H9 (cell line): ENCODE measurements around the gene P4HA3. TPM values are rescaled to one million over a fixed set of nuclear protein-coding genes. Genes with fewer than 3 reads are reported as not detected.

Source experiments
- DNase-seq: peaks from one replicate; pipeline ENCODE4 v3.0.0-alpha.2; 2017
- H2AFZ ChIP-seq: one replicate; pipeline ENCODE4 v1.6.1; 2013; ENCODE audit warnings: mild to moderate bottlenecking, low read length, control low read depth, moderate library complexity
- H2AK5ac ChIP-seq: 2 replicates; pipeline ENCODE4 v1.6.1; 2013; ENCODE audit warnings: low read length, control low read depth, mixed read lengths; ENCODE audit not compliant: insufficient read length
- H2BK120ac ChIP-seq: one replicate; pipeline ENCODE4 v1.6.1; 2013; ENCODE audit warnings: low read depth, mild to moderate bottlenecking, low read length, control low read depth, inconsistent platforms; ENCODE audit not compliant: poor library complexity, severe bottlenecking
- H2BK12ac ChIP-seq: 2 replicates; pipeline ENCODE4 v1.6.1; 2013; ENCODE audit warnings: low read length, control low read depth, mixed read lengths, low read depth; ENCODE audit not compliant: insufficient read length
- H2BK15ac ChIP-seq: 2 replicates; pipeline ENCODE4 v1.6.1; 2013; ENCODE audit warnings: low read depth, low read length, control low read depth
- H2BK20ac ChIP-seq: one replicate; pipeline ENCODE4 v1.6.1; 2013; ENCODE audit warnings: low read depth, mild to moderate bottlenecking, low read length, control low read depth, inconsistent platforms; ENCODE audit not compliant: poor library complexity, severe bottlenecking
- H2BK5ac ChIP-seq: 2 replicates; pipeline ENCODE4 v1.6.1; 2013; ENCODE audit warnings: low read length, control low read depth, mixed read lengths; ENCODE audit not compliant: insufficient read length
- H3K14ac ChIP-seq: 2 replicates; pipeline ENCODE4 v1.6.1; 2013; ENCODE audit warnings: low read length, control low read depth; ENCODE audit not compliant: insufficient read depth
- H3K18ac ChIP-seq: 2 replicates; pipeline ENCODE4 v1.6.1; 2013; ENCODE audit warnings: low read depth, mild to moderate bottlenecking, mixed read lengths, low read length, control low read depth; ENCODE audit not compliant: insufficient read length
- H3K23ac ChIP-seq: 2 replicates; pipeline ENCODE4 v1.6.1; 2013; ENCODE audit warnings: low read length, control low read depth, mixed read lengths, low read depth; ENCODE audit not compliant: insufficient read length
- H3K23me2 ChIP-seq: 2 replicates; pipeline ENCODE4 v1.6.1; 2013; ENCODE audit warnings: low read depth, mild to moderate bottlenecking, mixed read lengths, low read length, control low read depth; ENCODE audit not compliant: insufficient read length, poor library complexity, severe bottlenecking
- H3K27ac ChIP-seq: 2 replicates; pipeline ENCODE4 v1.5.1; 2013; ENCODE audit warnings: low read length, control low read depth, mixed read lengths, low read depth; ENCODE audit not compliant: insufficient read length
- H3K27me3 ChIP-seq: 2 replicates; pipeline ENCODE4 v1.6.1; 2013; ENCODE audit warnings: low read length, control low read depth, inconsistent platforms; ENCODE audit not compliant: insufficient read depth
- H3K4ac ChIP-seq: 2 replicates; pipeline ENCODE4 v1.6.1; 2013; ENCODE audit warnings: low read depth, mild to moderate bottlenecking, control low read depth, inconsistent platforms, low read length, moderate library complexity
- H3K4me1 ChIP-seq: 2 replicates; pipeline ENCODE4 v1.6.1; 2013; ENCODE audit warnings: low read length, control low read depth, inconsistent platforms; ENCODE audit not compliant: insufficient read depth
- H3K4me2 ChIP-seq: 2 replicates; pipeline ENCODE4 v1.6.1; 2013; ENCODE audit warnings: low read length, control low read depth, mixed read lengths; ENCODE audit not compliant: insufficient read length, insufficient read depth
- H3K56ac ChIP-seq: 2 replicates; pipeline ENCODE4 v1.6.1; 2013; ENCODE audit warnings: low read depth, mild to moderate bottlenecking, mixed read lengths, low read length, control low read depth; ENCODE audit not compliant: insufficient read length
- H3K79me1 ChIP-seq: 2 replicates; pipeline ENCODE4 v1.6.1; 2013; ENCODE audit warnings: low read depth, mild to moderate bottlenecking, moderate library complexity, low read length, control low read depth, inconsistent platforms; ENCODE audit not compliant: insufficient read depth, poor library complexity, severe bottlenecking
- H3K79me2 ChIP-seq: 2 replicates; pipeline ENCODE4 v1.6.1; 2013; ENCODE audit warnings: low read length, control low read depth, inconsistent platforms; ENCODE audit not compliant: insufficient read depth
- H3K9ac ChIP-seq: 2 replicates; pipeline ENCODE4 v1.6.1; 2013; ENCODE audit warnings: low read length, control low read depth, mixed read lengths; ENCODE audit not compliant: insufficient read length; ENCODE audit errors: extremely low read depth
- H3K9me3 ChIP-seq: one replicate; pipeline ENCODE4 v1.6.1; 2013; ENCODE audit warnings: low read depth, low read length, inconsistent platforms; ENCODE audit not compliant: control insufficient read depth
- H3T11ph ChIP-seq: one replicate; pipeline ENCODE4 v1.6.1; 2013; ENCODE audit warnings: mild to moderate bottlenecking, low read length, control low read depth, inconsistent platforms
- H4K20me1 ChIP-seq: one replicate; pipeline ENCODE4 v1.6.1; 2013; ENCODE audit not compliant: control insufficient read depth, insufficient read length, insufficient read depth
- H4K5ac ChIP-seq: 2 replicates; pipeline ENCODE4 v1.6.1; 2013; ENCODE audit warnings: low read depth, mild to moderate bottlenecking, mixed read lengths, low read length, control low read depth; ENCODE audit not compliant: insufficient read length
- H4K8ac ChIP-seq: replicated peaks from 2 replicates; pipeline ENCODE4 v1.6.1; 2013; ENCODE audit warnings: low read length, control low read depth, mixed read lengths, low read depth; ENCODE audit not compliant: insufficient read length
- H4K91ac ChIP-seq: 2 replicates; pipeline ENCODE4 v1.6.1; 2013; ENCODE audit warnings: low read depth, mild to moderate bottlenecking, moderate library complexity, mixed read lengths, low read length, control low read depth; ENCODE audit not compliant: insufficient read length
- H3K27ac Mint-ChIP-seq, 3 experiments: 2 replicates in 2 of 3; 3 replicates in 1 of 3; pipeline ENCODE4 v1.8.0; 2020 to 2021; ENCODE audit warnings: mixed read lengths in 3 of 3, mild to moderate bottlenecking in 1 of 3, moderate library complexity in 1 of 3
- H3K27me3 Mint-ChIP-seq: 2 replicates; pipeline ENCODE4 v1.8.0; 2021; ENCODE audit warnings: low read depth, mild to moderate bottlenecking, moderate library complexity, mixed read lengths
- H3K36me3 Mint-ChIP-seq, 3 experiments: 2 replicates in 2 of 3; 3 replicates in 1 of 3; pipeline ENCODE4 v1.8.0; 2020 to 2021; ENCODE audit warnings: low read depth in 3 of 3, mixed read lengths in 3 of 3; ENCODE audit not compliant: insufficient read depth in 1 of 3
- H3K4me1 Mint-ChIP-seq, 2 experiments: 2 replicates each; pipeline ENCODE4 v1.8.0; 2020; ENCODE audit warnings: mixed read lengths in 2 of 2
- H3K4me3 Mint-ChIP-seq, 2 experiments: 2 replicates in 1 of 2; 3 replicates in 1 of 2; pipeline ENCODE4 v1.8.0; 2020 to 2021; ENCODE audit warnings: mild to moderate bottlenecking in 2 of 2, mixed read lengths in 2 of 2, moderate library complexity in 1 of 2
- H3K9me3 Mint-ChIP-seq, 2 experiments: 2 replicates in 1 of 2; 3 replicates in 1 of 2; pipeline ENCODE4 v1.8.0; 2020; ENCODE audit warnings: mild to moderate bottlenecking in 2 of 2, mixed read lengths in 2 of 2, moderate library complexity in 1 of 2
- CTCF ChIP-seq: fragments of 200-600 bp; sonication (generic); conservative IDR thresholded peaks from 3 replicates; pipeline ENCODE4 v1.8.0; 2021; ENCODE audit warnings: antibody characterized with exemption, mild to moderate bottlenecking
- WGBS: extraction: QIAGEN DNeasy Blood & Tissue Kit; methylation state at CpG from one replicate; pipeline ENCODE4 v1.1.7; 2013; ENCODE audit warnings: missing lambda C conversion rate, low lambda C conversion rate, mixed read lengths; ENCODE audit not compliant: insufficient read length; ENCODE audit errors: extremely low coverage; 5-methylcytosine and 5-hydroxymethylcytosine counted together
- total RNA-seq: library from RNA; stranded (reverse); gene quantifications from 2 replicates; pipeline ENCODE4 v1.2.1, GENCODE V29; 2021

P4HA3 gene
- total RNA-seq, 1 experiment from 2014 or later: not detected

GRCh38 chr11:74288911-74289310 is 22.5 kb downstream of the P4HA3 start:
- Histone ChIP-seq H3K9ac (no peak overlapping the region), H3K4me1 (no peaks in the 10 kb centered on the region), H3K4ac (no peak overlapping the region), H3K4me2 (no peak overlapping the region), H2BK12ac (no peak overlapping the region), H4K5ac (no peak overlapping the region), H2BK120ac (no peak overlapping the region), H3K14ac (no peak overlapping the region), H2BK5ac (no peak overlapping the region), H2BK20ac (no peak overlapping the region), H2AK5ac (no peak overlapping the region), H4K8ac (no peak overlapping the region), H3K27me3 (no peaks in the 10 kb centered on the region), H4K20me1 (no peaks in the 10 kb centered on the region), H3K18ac (no peak overlapping the region), H3K27ac (no peak overlapping the region), H3K23ac (no peak overlapping the region), H3K79me1 (no peaks in the 10 kb centered on the region), H3K56ac (no peak overlapping the region), H4K91ac (no peak overlapping the region), H2AFZ (no peak overlapping the region), H3K79me2 (no peaks in the 10 kb centered on the region), H3K23me2 (no peaks in the 10 kb centered on the region), H3T11ph (no peak overlapping the region), H3K9me3 (no peaks in the 10 kb centered on the region), H2BK15ac (no peak overlapping the region)
- no peak for DNase-seq
- Mint-ChIP-seq H3K27ac (no peak overlapping the region), H3K4me3 (no peak overlapping the region), H3K4me1 (no peaks in the 10 kb centered on the region), H3K9me3 (peaks cover under 1 to 7% of the 10 kb centered on the region in 2 experiments; a peak in 4 of 5 replicates), H3K27me3 (peaks cover 6% of the 10 kb centered on the region), H3K36me3 (no peaks in the 10 kb centered on the region; a peak in 1 of 7 replicates)
- no CpG with 5 or more reads among the region's 4 CpGs for WGBS
- TF ChIP-seq CTCF: no peak
